HG03196 (cell line): Measurements from ENCODE around the gene L3MBTL4.

ENCODE experiments used
- ATAC-seq: cut with Tn5 transposase; IDR thresholded peaks from one replicate; pipeline ENCODE4 v1.9.1; 2021; ENCODE audit not compliant: unreplicated experiment

Gene L3MBTL4

GRCh38 chr18:5969355-5969988, 445.2 kb downstream of the L3MBTL4 start:
- no peak for ATAC-seq

- no peak for ATAC-seq
Measured at GRCh38 chr18:5967666-5968065, 447.0 kb downstream of the L3MBTL4 start.

DNA sequence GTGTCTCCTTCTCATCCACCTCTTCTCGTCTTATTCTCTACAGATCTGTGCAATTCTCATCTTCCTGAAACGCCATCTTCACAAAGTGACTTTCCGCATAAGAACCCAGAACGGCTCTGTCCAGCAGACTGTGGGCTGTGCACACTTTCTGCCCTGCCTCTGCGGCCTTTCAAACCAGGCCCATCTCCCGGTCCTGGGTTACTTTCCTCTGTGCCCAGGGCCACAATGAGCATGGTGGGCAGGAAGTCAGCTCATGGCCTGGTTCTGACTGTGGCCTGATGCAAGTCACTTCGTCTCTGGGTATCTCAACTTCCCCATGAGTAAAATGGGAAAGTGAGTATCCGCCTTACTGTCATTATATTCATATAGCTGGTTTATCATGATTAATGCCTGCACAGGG, 447.7 kb downstream of the L3MBTL4 start:
- no peak for ATAC-seq

DNA sequence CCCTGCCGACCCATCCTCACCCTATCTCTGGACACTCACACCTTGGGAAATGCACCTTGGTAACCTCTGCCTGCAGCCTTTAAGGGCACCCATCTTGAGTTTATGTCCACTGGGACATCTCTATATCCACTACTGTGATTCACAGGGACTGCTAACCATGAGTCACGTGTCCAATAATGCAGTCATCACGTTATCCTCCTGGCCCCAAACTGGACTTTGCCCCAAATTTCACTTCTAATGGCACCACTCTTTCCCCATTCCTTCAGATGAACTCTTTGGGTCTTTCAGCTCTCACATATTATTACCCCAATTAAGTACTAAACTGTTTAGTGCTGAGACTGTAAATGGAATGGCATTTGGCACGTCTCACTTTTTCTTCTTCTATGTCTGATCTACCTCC, 448.2 kb downstream of the L3MBTL4 start:
- ATAC-seq, result no peak

DNA sequence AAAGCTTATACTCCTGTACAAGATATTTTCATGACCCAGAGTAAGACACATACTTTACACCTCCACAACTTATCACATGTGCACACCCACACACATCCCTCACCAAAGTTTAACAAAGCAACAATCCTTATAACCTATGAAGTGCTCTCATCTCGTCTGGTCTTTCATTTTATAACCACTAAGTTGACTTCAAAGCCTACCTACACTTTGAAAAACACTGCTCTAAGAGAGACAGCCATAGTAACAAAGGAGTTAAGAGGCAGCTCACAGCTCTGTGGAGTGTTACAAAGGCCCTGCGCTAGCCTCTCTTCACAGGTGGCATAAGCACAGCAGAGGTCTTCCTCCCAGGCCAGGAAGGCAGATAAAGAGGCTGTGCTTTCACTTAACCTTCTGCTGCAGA, 449.7 kb downstream of the L3MBTL4 start:
- ATAC-seq, result no peak

GRCh38 chr18:5964596-5964995, 450.1 kb downstream of the L3MBTL4 start:
- ATAC-seq, result no peak

DNA sequence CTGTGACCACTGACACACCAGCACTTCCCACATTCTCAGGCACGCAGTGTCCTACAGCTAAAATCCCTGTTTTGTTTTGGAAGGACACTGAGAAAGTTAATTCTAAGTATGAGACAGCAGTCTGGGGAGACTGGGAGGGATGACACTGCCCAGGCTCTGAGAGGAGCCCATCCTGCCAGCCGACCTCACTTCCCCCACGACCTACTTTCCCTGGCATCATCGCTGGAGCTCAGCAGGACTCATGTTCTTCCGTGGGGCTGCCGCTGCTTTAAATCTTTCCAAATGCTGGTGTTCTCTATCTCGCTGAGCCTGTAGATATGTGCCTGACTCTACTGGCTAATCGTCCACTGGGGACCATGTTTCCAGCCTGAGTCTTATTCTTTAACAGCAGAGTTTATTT, 450.6 kb downstream of the L3MBTL4 start:
- ATAC-seq, result no peak

- ATAC-seq, result no peak
Measured at GRCh38 chr18:5963267-5963666, 451.4 kb downstream of the L3MBTL4 start.

- ATAC-seq, result no peak
Measured at GRCh38 chr18:5962362-5962761, 452.3 kb downstream of the L3MBTL4 start.

GRCh38 chr18:5961828-5962150, 452.9 kb downstream of the L3MBTL4 start:
- ATAC-seq, result no peak

DNA sequence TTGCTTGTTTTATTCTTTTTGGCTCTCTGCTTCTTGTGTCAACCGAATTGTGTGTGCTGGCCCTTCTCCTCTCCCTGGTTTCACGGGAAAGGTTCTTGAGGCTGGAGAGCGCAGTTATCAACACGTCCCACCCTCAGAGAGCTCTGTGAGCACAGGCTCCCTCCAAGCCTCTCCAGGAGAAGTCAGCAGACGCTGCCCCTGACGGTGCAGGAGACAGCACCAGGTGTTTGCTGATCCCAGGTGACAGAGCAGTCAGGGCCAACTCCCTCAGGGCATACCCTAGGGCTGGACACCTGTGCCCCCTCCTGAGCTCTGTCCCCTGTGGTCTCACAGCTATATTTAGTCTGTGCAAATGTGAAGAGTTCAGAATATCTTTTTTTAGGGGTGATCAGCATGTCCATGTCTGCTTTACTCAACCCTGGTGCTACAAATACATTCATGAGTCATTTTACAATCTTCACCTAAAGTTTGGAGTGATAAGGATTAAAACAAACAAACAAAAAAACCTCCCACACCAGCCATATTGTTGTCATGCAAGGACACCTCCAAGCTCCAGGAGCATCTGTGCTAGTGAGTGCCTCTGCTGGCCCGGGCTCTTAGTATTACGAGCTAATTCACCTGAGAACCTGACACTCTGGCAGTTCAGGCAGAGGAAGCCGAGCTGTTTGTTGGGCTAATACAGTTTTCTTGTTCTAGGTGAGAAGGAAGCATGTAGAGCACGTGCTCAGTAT, 453.4 kb downstream of the L3MBTL4 start:
- no peak for ATAC-seq

DNA sequence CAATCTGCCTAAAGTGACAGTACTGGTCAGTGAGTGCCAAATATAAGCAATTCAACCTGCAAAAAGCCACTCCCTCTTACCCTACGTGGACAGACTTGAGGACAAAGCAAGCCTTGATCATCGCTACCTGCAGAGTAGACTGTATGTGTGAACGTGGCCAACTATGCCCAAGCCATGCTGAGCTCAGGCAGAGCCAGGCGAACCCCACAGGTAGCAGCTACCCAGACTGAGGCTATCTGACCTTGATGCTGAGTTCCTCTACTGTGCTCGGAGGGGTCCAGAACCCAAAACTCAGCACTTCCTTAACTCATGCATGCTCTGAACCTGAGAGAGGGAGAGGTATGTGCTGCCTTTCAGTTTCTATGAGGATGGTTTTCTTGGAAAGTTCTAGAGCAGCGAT, 455.9 kb downstream of the L3MBTL4 start:
- ATAC-seq, result no peak

- ATAC-seq, result no peak
Measured at GRCh38 chr18:5955861-5956260, 458.9 kb downstream of the L3MBTL4 start.

DNA sequence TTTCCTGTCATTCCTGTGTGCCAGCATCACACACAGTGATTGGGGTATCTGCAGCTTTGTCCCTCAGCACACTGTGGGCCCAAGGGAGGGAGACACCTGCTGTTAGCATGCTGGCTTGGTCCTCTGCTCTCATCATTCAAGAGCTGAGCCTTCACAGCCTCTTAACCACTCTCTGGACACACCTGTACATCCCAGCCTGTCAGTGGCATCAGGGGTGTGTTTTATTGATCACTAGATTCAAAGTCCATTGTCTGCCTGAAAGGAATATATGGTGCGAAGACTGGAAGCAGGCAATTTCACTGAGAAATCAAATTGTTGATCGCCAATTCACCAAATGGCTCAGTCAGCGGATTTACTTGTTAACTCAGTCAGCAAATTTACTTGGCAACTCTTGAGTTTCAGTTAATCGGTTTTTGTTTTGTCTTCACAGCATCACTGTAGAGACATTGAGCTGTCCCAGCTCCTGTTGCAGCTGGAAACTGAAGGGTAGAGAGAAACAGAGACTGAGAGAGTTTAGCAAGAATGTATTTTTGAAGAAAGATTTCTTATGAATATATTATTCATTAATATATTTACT, 463.1 kb downstream of the L3MBTL4 start:
- ATAC-seq, result no peak

DNA sequence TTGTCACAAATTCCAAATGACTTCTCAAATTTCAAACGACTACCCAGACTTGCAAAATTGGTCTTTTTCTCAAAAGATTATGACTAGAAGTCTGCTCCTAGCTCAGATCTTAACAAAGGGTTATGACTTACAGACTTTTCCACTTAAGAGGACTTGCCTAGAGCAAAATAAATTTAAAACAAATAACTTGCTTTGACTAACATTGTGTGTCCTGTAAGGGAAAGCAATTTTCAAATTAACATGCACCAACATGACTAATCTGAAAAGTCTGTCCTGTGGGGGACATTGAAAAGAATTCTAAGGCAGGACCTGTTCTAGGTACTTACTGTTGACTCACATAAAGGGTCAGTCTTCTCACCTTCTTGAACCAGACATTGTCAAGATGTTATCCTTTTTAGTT, 465.9 kb downstream of the L3MBTL4 start:
- no peak for ATAC-seq

- no peak for ATAC-seq
Measured at GRCh38 chr18:5948237-5948636, 466.5 kb downstream of the L3MBTL4 start.

- no peak for ATAC-seq
Measured at GRCh38 chr18:5944448-5944847, 470.3 kb downstream of the L3MBTL4 start.

GRCh38 chr18:5943514-5943913, 471.2 kb downstream of the L3MBTL4 start:
- ATAC-seq, result no peak

DNA sequence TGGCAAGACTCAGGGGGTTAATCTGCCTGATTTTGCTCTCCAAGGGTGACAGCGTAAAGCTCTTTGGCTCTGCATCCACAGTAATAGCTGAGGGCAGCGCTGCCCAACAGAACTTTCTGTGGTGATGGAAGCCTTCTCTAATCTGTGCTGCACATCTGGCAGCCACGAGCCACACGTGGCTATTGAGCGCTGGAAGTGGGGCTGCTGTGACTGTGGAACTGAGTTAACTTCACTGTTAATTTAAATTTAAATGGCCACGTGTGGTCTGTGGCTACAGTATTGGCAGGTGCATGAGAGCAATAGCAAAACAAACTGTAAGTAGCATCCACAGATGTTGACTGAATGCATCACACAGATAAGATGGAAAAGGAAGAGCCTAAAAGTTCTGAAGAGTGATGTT, 472.1 kb downstream of the L3MBTL4 start:
- no peak for ATAC-seq

DNA sequence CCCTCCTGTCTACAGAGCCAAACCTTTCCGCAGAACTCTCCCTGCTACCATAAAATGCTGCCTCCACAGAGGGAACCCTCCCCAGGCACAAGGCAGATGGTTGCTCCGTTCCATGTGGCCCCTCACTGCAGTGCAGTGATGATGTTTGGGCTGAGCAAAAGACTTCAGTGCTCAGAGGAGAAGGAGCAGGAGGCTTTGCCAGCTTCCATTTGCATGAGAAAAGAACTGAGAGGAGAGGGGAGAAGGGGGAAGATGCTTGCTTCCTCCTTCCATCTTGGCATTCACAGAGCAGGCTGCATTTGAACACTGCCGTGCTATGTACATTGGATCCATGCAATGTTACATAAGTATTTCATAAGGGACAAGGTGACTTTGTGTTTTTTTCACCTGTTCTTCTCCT, 472.8 kb downstream of the L3MBTL4 start:
- ATAC-seq, result no peak

GRCh38 chr18:5939801-5940667, 474.7 kb downstream of the L3MBTL4 start:
- no peak for ATAC-seq

DNA sequence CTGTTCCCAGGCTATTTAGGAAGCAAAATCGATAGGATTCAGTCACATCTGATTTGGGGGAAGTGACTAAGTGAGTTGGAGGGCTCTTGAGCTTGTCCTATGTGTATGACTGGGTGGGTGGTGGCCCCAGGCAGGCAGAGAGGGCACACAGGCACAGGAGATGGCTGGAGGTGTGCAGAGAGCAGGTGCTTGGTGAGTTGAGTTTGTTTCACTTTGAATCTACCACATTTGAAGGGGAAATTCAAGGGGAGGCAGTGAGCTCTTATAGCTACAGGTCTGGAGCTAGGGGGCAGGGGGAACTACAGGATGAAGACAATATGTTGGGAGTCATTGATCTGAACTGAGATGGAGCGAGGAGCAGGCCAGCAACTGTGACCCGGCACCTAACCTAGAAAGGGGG, 476.9 kb downstream of the L3MBTL4 start:
- no peak for ATAC-seq
